NCI-H2171 treated with DMSO at 0.1 percent for 48 hours (cell line): ENCODE measurements around the gene ITGAE.

Experiments
- DNase-seq: peaks from one replicate; lab custom pipeline; 2025; lab: John Stamatoyannopoulos, UW

ITGAE gene

GRCh38 chr17:3667366-3668278 is 133.4 kb downstream of the ITGAE start:
- peak; percentile 48 for DNase-seq

DNA sequence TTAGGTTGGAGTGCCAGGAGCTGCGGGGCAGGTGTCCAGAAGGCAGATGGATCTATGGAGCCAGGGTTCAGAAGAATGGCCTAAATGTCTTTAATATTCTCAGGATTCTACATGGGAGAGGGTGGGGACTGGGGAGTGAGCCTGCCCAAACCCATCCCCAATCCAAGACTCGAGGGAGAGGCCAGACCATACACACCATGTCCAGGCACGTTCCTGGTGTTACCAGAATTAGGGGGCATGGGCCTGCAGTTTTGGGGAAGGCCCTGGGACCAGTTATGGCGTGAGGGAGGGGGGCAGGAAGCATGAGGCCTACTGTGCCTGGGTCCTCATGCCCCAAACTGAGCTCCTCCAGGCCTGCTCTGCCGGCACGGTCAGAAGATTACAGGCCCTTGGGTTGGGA is 134.5 kb downstream of the ITGAE start:
- DNase-seq = no peak

GRCh38 chr17:3665834-3666233 is 135.2 kb downstream of the ITGAE start:
- DNase-seq = no peak
